ENCODE data around the gene MED12.
A peak's percentile ranks its signal among the peaks of the same experiment; 100 is the strongest.

MED12 gene

DNA sequence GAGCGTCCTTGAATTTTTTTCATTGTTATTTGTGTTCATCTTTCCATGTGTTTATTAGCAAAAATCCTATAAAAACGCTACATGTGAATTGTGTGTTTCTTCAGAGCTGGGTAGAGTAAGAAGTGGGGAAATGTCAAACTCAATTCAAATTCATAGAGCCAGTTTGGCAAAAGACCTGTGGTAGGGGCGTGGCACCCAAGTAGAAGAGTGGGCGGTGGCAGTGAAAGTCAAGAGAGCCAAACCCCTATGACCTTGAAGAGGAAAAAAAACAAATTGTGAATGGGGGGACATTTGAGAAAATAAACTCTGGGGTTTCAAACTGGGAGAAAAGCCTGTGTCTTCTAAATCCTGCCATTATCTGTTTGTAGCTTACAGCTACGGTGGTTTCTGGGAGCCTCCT lies 27.1 kb upstream of the MED12 start:
- DNase-seq (ENCODE audit: low read depth), result no peak
- TF ChIP-seq, protein P1, sequence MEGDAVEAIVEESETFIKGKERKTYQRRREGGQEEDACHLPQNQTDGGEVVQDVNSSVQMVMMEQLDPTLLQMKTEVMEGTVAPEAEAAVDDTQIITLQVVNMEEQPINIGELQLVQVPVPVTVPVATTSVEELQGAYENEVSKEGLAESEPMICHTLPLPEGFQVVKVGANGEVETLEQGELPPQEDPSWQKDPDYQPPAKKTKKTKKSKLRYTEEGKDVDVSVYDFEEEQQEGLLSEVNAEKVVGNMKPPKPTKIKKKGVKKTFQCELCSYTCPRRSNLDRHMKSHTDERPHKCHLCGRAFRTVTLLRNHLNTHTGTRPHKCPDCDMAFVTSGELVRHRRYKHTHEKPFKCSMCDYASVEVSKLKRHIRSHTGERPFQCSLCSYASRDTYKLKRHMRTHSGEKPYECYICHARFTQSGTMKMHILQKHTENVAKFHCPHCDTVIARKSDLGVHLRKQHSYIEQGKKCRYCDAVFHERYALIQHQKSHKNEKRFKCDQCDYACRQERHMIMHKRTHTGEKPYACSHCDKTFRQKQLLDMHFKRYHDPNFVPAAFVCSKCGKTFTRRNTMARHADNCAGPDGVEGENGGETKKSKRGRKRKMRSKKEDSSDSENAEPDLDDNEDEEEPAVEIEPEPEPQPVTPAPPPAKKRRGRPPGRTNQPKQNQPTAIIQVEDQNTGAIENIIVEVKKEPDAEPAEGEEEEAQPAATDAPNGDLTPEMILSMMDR (IDR thresholded peaks at IDR 0.05; ENCODE audit: low read depth, low read length, missing control alignments), result no peak
- no peak overlapping the region for H3K4me3 ChIP-seq (ENCODE audit: low read depth, low read length)

DNA sequence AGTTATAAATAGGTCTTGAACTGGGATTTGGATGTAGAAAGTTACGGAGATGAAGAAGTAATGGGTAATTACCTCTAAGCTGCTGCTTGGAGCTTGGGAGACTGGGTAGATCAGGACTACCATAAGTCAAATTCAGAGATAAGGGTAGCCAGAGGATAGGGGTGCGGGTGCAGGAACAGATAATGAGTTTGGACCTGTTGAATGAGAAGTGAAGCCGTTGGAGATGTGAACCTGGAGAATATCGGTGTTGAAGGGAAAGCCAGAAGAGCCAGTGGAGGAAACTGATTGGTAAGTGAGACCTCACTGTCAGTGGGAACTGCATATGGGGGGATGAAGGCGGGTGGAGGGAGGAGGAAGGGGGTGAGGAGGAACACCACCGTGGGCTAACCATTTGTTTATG lies 23.4 kb upstream of the MED12 start:
- no peak for DNase-seq (ENCODE audit: low read depth)
- peak overlapping the region; percentile 75 for H3K4me3 ChIP-seq (ENCODE audit: low read depth, low read length)
- TF ChIP-seq, protein P1 (IDR thresholded peaks at IDR 0.05; ENCODE audit: low read depth, low read length, missing control alignments), result no peak

DNA sequence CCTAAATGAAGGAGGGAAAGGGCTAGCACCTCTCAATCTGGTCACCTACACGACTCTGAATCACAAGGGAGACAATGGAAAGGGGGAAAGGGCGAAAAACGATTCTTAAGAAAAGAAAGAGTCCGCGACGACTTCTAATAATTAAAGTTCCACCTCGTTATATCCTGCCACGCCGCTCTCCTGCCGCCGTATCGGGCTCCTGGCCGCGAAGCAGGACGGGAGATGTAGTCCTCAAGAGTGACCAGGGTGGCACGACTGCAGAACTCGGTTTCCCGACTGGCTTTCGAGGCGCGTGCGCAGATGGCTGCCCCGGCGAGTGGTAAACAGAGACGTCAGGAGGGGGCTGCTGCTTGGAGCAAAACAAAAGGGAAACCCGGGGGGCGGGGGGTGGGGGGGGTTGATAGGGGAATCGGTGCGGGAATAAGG lies 22.8 kb upstream of the MED12 start, which contains the start of gene FOXO4:
TSS of gene FOXO4 (plus strand) at position 297 of the 426 bp plus-strand sequence. CDS start 678 bp downstream, outside the sequence.
- peak; percentile 57 for DNase-seq (ENCODE audit: low read depth)
- H3K4me3 ChIP-seq (ENCODE audit: low read depth, low read length), result peak within 1 kb of the TSS; percentile 75
- TF ChIP-seq, protein P1 (IDR thresholded peaks at IDR 0.05; ENCODE audit: low read depth, low read length, missing control alignments), result no peak

DNA sequence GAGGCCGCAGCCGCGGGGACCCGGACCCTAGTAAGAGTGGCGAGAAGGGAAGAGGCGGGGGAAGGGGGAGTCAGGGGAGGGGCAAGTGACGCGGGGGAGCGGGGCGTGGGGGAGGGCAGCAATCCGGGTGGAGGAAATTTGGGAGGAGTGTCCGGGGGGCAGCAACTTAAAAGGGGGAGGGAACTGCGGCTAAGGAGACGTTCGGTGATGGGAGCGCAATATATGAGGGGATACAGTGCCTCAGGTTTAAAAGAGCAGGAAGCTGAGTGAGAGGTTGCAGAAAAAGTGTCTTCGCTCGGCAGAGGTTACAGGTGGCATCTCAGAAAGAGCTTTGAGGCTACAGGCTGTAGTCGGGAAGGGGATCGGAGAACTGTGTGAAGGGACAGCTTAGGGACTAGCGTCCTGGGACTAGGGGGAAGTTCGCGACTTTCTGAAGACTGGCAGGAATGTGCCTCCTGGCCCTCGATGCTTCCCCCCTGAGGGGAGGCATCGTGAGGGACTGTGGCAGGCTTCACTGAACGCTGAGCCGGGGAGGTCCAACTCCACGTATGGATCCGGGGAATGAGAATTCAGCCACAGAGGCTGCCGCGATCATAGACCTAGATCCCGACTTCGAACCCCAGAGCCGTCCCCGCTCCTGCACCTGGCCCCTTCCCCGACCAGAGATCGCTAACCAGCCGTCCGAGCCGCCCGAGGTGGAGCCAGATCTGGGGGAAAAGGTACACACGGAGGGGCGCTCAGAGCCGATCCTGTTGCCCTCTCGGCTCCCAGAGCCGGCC lies 22.2 kb upstream of the MED12 start:
- DNase-seq (ENCODE audit: low read depth), result no peak
- peak overlapping the region; percentile 75 for H3K4me3 ChIP-seq (ENCODE audit: low read depth, low read length)
- TF ChIP-seq, protein P1 (IDR thresholded peaks at IDR 0.05; ENCODE audit: low read depth, low read length, missing control alignments), result no peak

DNA sequence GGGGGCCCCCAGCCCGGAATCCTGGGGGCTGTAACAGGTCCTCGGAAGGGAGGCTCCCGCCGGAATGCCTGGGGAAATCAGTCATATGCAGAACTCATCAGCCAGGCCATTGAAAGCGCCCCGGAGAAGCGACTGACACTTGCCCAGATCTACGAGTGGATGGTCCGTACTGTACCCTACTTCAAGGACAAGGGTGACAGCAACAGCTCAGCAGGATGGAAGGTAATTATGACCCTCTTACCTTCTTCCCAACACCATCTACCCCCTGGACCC lies 21.7 kb upstream of the MED12 start:
- TF ChIP-seq, protein P1 (IDR thresholded peaks at IDR 0.05; ENCODE audit: low read depth, low read length, missing control alignments), result no peak
- H3K4me3 ChIP-seq (ENCODE audit: low read depth, low read length), result peak overlapping the region; percentile 75

DNA sequence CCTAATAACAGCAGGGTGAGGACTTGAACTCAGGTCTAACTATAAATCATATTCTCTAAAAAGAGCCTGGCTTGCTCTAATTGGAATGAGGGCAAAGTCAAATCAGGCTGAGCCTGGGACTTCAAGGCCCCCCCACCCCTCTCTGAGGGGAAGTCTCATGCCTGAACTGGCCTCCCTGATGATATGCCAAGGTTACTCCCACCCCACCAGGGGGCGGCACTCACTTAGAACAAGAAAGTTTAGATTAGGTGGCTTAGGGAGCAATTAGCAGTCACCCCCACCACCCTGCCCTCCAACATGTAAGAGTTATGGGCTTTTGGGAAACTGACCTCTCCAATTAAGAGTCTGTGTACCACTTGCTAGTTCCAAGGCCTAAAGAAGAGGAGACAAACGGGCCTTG lies 20.1 kb upstream of the MED12 start:
- H3K4me3 ChIP-seq (ENCODE audit: low read depth, low read length), result no peak overlapping the region
- TF ChIP-seq, protein P1 (IDR thresholded peaks at IDR 0.05; ENCODE audit: low read depth, low read length, missing control alignments), result peak; percentile 51
- DNase-seq (ENCODE audit: low read depth), result no peak

More for the DNA sequence above, 21.7 kb upstream of the MED12 start:
- DNase-seq (ENCODE audit: low read depth), result no peak

DNA sequence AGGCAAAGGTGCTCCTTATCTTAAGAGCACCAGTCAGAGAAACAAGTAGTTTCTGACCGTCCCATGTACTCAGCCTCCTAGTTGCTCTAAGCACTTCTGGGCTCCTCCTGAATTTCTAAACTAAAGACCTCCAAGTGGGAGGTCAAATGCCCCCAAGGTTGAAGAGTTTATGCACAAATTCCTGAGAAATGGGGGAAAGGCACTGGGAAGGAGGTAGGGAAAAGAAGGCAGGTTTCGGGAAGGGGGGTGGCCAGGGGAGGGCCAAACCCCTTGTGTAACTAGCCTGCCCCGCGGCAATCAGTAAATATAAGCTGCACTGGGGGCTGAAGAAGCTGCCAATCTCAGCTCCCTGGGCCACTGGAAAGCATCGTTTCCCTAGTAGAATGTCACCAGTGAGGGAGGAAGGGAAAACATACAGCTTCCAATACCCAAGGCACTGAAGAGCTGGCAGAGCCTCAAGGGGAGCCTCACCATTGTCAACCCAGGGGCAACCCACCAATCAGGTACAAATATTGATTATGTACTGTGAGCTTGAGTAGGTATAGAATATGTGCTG lies 19.4 kb upstream of the MED12 start:
- H3K4me3 ChIP-seq (ENCODE audit: low read depth, low read length), result no peak overlapping the region
- TF ChIP-seq, protein P1 (IDR thresholded peaks at IDR 0.05; ENCODE audit: low read depth, low read length, missing control alignments), result no peak
- DNase-seq (ENCODE audit: low read depth), result no peak

Measured in GM12864 (cell line).